IPS-15b (cell line): ENCODE measurements around the gene NEDD4.

Source experiments
- H3K27me3 ChIP-seq: one replicate; pipeline ENCODE4 v1.6.1; 2013; ENCODE audit warnings: low read length; ENCODE audit not compliant: control insufficient read depth, insufficient read depth
- H3K36me3 ChIP-seq: one replicate; pipeline ENCODE4 v1.6.1; 2013; ENCODE audit warnings: low read length; ENCODE audit not compliant: control insufficient read depth, insufficient read depth
- H3K4me1 ChIP-seq: one replicate; pipeline ENCODE4 v1.6.1; 2013; ENCODE audit warnings: mild to moderate bottlenecking, low read length; ENCODE audit not compliant: control insufficient read depth, insufficient read depth
- H3K4me3 ChIP-seq: one replicate; pipeline ENCODE4 v1.5.1; 2013; ENCODE audit warnings: low read depth, low read length
- H3K9ac ChIP-seq: one replicate; pipeline ENCODE4 v1.6.1; 2013; ENCODE audit warnings: low read depth, mild to moderate bottlenecking, low read length
- H3K9me3 ChIP-seq: one replicate; pipeline ENCODE4 v1.6.1; 2013; ENCODE audit warnings: mild to moderate bottlenecking, low read length; ENCODE audit not compliant: control insufficient read depth, insufficient read depth

The NEDD4 gene

GRCh38 chr15:55902981-55903380, 90.4 kb downstream of the NEDD4 start:
- Histone ChIP-seq H3K4me3 (no peak overlapping the region), H3K9ac (no peak overlapping the region), H3K4me1 (no peaks in the 10 kb centered on the region), H3K36me3 (no peaks in the 10 kb centered on the region), H3K27me3 (no peaks in the 10 kb centered on the region), H3K9me3 (no peaks in the 10 kb centered on the region)

- H3K9me3 ChIP-seq, result no peaks in the 10 kb centered on the region
- H3K9ac ChIP-seq, result no peak overlapping the region
- H3K27me3 ChIP-seq, result no peaks in the 10 kb centered on the region
- H3K4me3 ChIP-seq, result no peak overlapping the region
- H3K36me3 ChIP-seq, result no peaks in the 10 kb centered on the region
- H3K4me1 ChIP-seq, result peaks cover 5% of the 10 kb centered on the region
Measured at GRCh38 chr15:55900019-55900418, 93.4 kb downstream of the NEDD4 start.

GRCh38 chr15:55899537-55899936, 93.9 kb downstream of the NEDD4 start:
- no peaks in the 10 kb centered on the region for H3K27me3 ChIP-seq
- H3K4me3 ChIP-seq, result no peak overlapping the region
- H3K9me3 ChIP-seq, result no peaks in the 10 kb centered on the region
- H3K9ac ChIP-seq, result no peak overlapping the region
- H3K36me3 ChIP-seq, result no peaks in the 10 kb centered on the region
- H3K4me1 ChIP-seq, result peaks cover 5% of the 10 kb centered on the region

- Histone ChIP-seq H3K36me3 (no peaks in the 10 kb centered on the region), H3K9ac (no peak overlapping the region), H3K27me3 (no peaks in the 10 kb centered on the region), H3K4me1 (peaks cover 5% of the 10 kb centered on the region), H3K4me3 (no peak overlapping the region), H3K9me3 (no peaks in the 10 kb centered on the region)
Measured at GRCh38 chr15:55897560-55898336, 95.7 kb downstream of the NEDD4 start.

- H3K9ac ChIP-seq, result no peak overlapping the region
Measured at GRCh38 chr15:55894399-55894965, 98.9 kb downstream of the NEDD4 start.

GRCh38 chr15:55893852-55894251, 99.6 kb downstream of the NEDD4 start:
- H3K36me3 ChIP-seq, result no peaks in the 10 kb centered on the region

More at GRCh38 chr15:55894399-55894965, 98.9 kb downstream of the NEDD4 start:
- Histone ChIP-seq H3K36me3 (no peaks in the 10 kb centered on the region), H3K27me3 (no peaks in the 10 kb centered on the region), H3K4me3 (no peak overlapping the region), H3K9me3 (no peaks in the 10 kb centered on the region), H3K4me1 (peaks cover 5% of the 10 kb centered on the region)

GRCh38 chr15:55891196-55891595, 102.2 kb downstream of the NEDD4 start:
- Histone ChIP-seq H3K36me3 (no peaks in the 10 kb centered on the region), H3K4me1 (no peaks in the 10 kb centered on the region), H3K9me3 (no peaks in the 10 kb centered on the region), H3K4me3 (no peak overlapping the region), H3K9ac (no peak overlapping the region), H3K27me3 (no peaks in the 10 kb centered on the region)

More at GRCh38 chr15:55893852-55894251, 99.6 kb downstream of the NEDD4 start:
- Histone ChIP-seq H3K27me3 (no peaks in the 10 kb centered on the region), H3K4me3 (no peak overlapping the region), H3K9me3 (no peaks in the 10 kb centered on the region), H3K9ac (no peak overlapping the region), H3K4me1 (peaks cover 5% of the 10 kb centered on the region)

GRCh38 chr15:55884223-55884622, 109.2 kb downstream of the NEDD4 start:
- Histone ChIP-seq H3K36me3 (no peaks in the 10 kb centered on the region), H3K4me3 (no peak overlapping the region), H3K4me1 (no peaks in the 10 kb centered on the region), H3K9me3 (no peaks in the 10 kb centered on the region), H3K9ac (no peak overlapping the region), H3K27me3 (no peaks in the 10 kb centered on the region)

GRCh38 chr15:55879181-55879580, 114.2 kb downstream of the NEDD4 start:
- H3K9ac ChIP-seq, result no peak overlapping the region
- no peaks in the 10 kb centered on the region for H3K9me3 ChIP-seq
- no peak overlapping the region for H3K4me3 ChIP-seq
- no peaks in the 10 kb centered on the region for H3K27me3 ChIP-seq
- H3K36me3 ChIP-seq, result no peaks in the 10 kb centered on the region
- no peaks in the 10 kb centered on the region for H3K4me1 ChIP-seq

- no peak overlapping the region for H3K9ac ChIP-seq
- H3K4me3 ChIP-seq, result no peak overlapping the region
- H3K36me3 ChIP-seq, result no peaks in the 10 kb centered on the region
- no peaks in the 10 kb centered on the region for H3K27me3 ChIP-seq
- no peaks in the 10 kb centered on the region for H3K4me1 ChIP-seq
- no peaks in the 10 kb centered on the region for H3K9me3 ChIP-seq
Measured at GRCh38 chr15:55873024-55873720, 120.2 kb downstream of the NEDD4 start.

- Histone ChIP-seq H3K4me3 (no peak overlapping the region), H3K36me3 (no peaks in the 10 kb centered on the region), H3K9me3 (no peaks in the 10 kb centered on the region), H3K4me1 (no peaks in the 10 kb centered on the region), H3K9ac (no peak overlapping the region), H3K27me3 (no peaks in the 10 kb centered on the region)
Measured at GRCh38 chr15:55872471-55872870, 120.9 kb downstream of the NEDD4 start.

GRCh38 chr15:55869660-55870059, 123.8 kb downstream of the NEDD4 start:
- Histone ChIP-seq H3K36me3 (no peaks in the 10 kb centered on the region), H3K27me3 (no peaks in the 10 kb centered on the region), H3K4me1 (no peaks in the 10 kb centered on the region), H3K4me3 (no peak overlapping the region), H3K9me3 (no peaks in the 10 kb centered on the region), H3K9ac (no peak overlapping the region)
